ENCODE measurements around the gene JOSD1. TPM values are rescaled to one million over a fixed set of nuclear protein-coding genes. Genes with fewer than 3 reads are reported as not detected.

The JOSD1 gene
- total and polyA plus RNA-seq, 10 of the 15 experiments (the other 5 are each of a cell fraction or from before 2014, with no cell fraction given) = 6.2 to 54.6 (median 40.5) TPM

DNA sequence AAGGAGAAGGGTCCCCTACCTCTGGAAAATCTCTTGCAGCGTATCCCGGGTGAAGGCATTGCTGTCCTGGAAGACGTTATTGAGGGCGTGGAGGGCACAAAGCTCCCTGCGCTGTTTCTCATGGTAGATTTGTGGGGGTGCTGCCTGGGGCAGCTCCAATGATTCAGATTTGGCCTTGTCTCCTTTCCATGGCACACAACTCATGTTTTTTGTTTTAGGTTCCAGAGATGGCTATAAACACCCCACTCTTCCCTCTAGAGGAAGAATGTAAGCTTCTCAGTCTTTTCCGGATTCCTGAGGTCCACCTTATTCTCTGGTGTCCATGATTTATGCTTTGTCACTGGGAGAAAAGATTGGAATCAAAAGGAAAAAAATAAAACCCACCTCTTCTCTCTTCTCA, 959 bp downstream of the JOSD1 start:
- ChIA-PET POLR2A (interaction anchor here (1.0 to 5.9 kb wide), 8 partner anchors 8 to 129 kb away, joined by 3 to 43 read pairs (median 4); partner anchors contain the start of genes DMC1, SUN2 and TOMM22), RAD21 (ENCODE audit: unreplicated experiment) (interaction anchor here (1.4 to 5.3 kb wide), 3 partner anchors 8 to 18 kb away, joined by 3 to 30 read pairs (median 12); partner anchors contain the start of gene TOMM22), CTCF (interaction anchor here (1.1 to 4.4 kb wide), 3 partner anchors 8 to 648 kb away, joined by 3 to 45 read pairs (median 17); partner anchors contain the start of gene TOMM22), SMC1A (ENCODE audit: uncharacterized antibody, unreplicated experiment) (interaction anchor here (1.1 to 7.6 kb wide), 8 partner anchors 8 to 58 kb away, joined by 3 to 54 read pairs (median 6); partner anchors contain the start of genes CBY1, FAM227A, GTPBP1 and TOMM22)
- Histone ChIP-seq H3K27me3 (replicated peaks in 1 of 2; ENCODE audit: control insufficient read depth in 2 of 2, insufficient read depth in 2 of 2, low read length in 1 of 2) (no peaks in the 10 kb centered on the region), H4K20me1 (ENCODE audit: control insufficient read depth, insufficient read depth) (no peaks in the 10 kb centered on the region), H3K4me2 (ENCODE audit: control insufficient read depth, insufficient read depth) (peak overlapping the region; percentile 83), H3K79me2 (ENCODE audit: control insufficient read depth, insufficient read depth, low read length) (peaks cover 55% of the 10 kb centered on the region), H3K4me3 (peak overlapping the region; percentile 86), H3K9ac (ENCODE audit: control insufficient read depth, insufficient read depth, low read length) (peak overlapping the region; percentile 90), H3K4me1 (ENCODE audit: control insufficient read depth, insufficient read depth, low read length) (peaks cover 11% of the 10 kb centered on the region), H3K27ac (ENCODE audit: control insufficient read depth, insufficient read depth) (peak overlapping the region; percentile 89), H2AFZ (ENCODE audit: control insufficient read depth, low read depth, low read length) (no peak overlapping the region), H3K9me3 (replicated peaks; ENCODE audit: control insufficient read depth, insufficient read depth, low read length) (no peaks in the 10 kb centered on the region), H3K36me3 (ENCODE audit: control insufficient read depth in 2 of 2, insufficient read depth in 2 of 2, low read length in 1 of 2) (0 out of 4 replicates have a peak, but pooled peaks cover 0 to 7% of the 10 kb centered on the region in 2 experiments)
- intact Hi-C loops (cut with micrococcal nuclease; ENCODE audit: unreplicated experiment) = loop anchor here (10.0 kb wide), 1 partner anchor 195 kb away; the partner anchor contains the start of gene DDX17
- FAIRE-seq (no peak), DNase-seq (ENCODE audit: low read depth, low spot score) (no peak), ATAC-seq (no peak)
- BruUV-seq (replicated peaks) = TSS peak; percentile 85
- 25% methylated on average over 6 of the region's 6 CpGs for WGBS (ENCODE audit: insufficient coverage, insufficient replicate concordance, low lambda C conversion rate, missing lambda C conversion rate)
- TF ChIP-seq CBX5 (IDR thresholded peaks at IDR 0.05; ENCODE audit: low read depth) (no peak), ASH2L (IDR thresholded peaks at IDR 0.05; ENCODE audit: borderline replicate concordance, low read depth) (no peak), NFIC (IDR thresholded peaks at IDR 0.05; ENCODE audit: low read depth, low read length) (no peak), CBX3 (IDR thresholded peaks at IDR 0.05; ENCODE audit: borderline replicate concordance, low read depth) (no peak), TBL1XR1 (IDR thresholded peaks at IDR 0.05; ENCODE audit: low read depth, low read length) (no peak), CREM (IDR thresholded peaks at IDR 0.05; ENCODE audit: low read depth) (no peak), RAD21 (IDR thresholded peaks at IDR 0.05; ENCODE audit: insufficient read depth, low read depth, low read length) (no peak), TARDBP (IDR thresholded peaks at IDR 0.05; ENCODE audit: borderline replicate concordance) (no peak), TAF1 (IDR thresholded peaks at IDR 0.05; ENCODE audit: borderline replicate concordance, low read depth, low read length) (no peak), PAX8 (IDR thresholded peaks at IDR 0.05) (no peak), PAX5 (IDR thresholded peaks at IDR 0.05; ENCODE audit: borderline replicate concordance, low read depth, low read length) (no peak)
- TF ChIP-seq, protein P1, sequence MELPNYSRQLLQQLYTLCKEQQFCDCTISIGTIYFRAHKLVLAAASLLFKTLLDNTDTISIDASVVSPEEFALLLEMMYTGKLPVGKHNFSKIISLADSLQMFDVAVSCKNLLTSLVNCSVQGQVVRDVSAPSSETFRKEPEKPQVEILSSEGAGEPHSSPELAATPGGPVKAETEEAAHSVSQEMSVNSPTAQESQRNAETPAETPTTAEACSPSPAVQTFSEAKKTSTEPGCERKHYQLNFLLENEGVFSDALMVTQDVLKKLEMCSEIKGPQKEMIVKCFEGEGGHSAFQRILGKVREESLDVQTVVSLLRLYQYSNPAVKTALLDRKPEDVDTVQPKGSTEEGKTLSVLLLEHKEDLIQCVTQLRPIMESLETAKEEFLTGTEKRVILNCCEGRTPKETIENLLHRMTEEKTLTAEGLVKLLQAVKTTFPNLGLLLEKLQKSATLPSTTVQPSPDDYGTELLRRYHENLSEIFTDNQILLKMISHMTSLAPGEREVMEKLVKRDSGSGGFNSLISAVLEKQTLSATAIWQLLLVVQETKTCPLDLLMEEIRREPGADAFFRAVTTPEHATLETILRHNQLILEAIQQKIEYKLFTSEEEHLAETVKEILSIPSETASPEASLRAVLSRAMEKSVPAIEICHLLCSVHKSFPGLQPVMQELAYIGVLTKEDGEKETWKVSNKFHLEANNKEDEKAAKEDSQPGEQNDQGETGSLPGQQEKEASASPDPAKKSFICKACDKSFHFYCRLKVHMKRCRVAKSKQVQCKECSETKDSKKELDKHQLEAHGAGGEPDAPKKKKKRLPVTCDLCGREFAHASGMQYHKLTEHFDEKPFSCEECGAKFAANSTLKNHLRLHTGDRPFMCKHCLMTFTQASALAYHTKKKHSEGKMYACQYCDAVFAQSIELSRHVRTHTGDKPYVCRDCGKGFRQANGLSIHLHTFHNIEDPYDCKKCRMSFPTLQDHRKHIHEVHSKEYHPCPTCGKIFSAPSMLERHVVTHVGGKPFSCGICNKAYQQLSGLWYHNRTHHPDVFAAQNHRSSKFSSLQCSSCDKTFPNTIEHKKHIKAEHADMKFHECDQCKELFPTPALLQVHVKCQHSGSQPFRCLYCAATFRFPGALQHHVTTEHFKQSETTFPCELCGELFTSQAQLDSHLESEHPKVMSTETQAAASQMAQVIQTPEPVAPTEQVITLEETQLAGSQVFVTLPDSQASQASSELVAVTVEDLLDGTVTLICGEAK (IDR thresholded peaks at IDR 0.05; ENCODE audit: borderline replicate concordance) = no peak; the same call in 1 of the 2 replicates
- TF ChIP-seq, protein P2, sequence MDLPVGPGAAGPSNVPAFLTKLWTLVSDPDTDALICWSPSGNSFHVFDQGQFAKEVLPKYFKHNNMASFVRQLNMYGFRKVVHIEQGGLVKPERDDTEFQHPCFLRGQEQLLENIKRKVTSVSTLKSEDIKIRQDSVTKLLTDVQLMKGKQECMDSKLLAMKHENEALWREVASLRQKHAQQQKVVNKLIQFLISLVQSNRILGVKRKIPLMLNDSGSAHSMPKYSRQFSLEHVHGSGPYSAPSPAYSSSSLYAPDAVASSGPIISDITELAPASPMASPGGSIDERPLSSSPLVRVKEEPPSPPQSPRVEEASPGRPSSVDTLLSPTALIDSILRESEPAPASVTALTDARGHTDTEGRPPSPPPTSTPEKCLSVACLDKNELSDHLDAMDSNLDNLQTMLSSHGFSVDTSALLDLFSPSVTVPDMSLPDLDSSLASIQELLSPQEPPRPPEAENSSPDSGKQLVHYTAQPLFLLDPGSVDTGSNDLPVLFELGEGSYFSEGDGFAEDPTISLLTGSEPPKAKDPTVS (IDR thresholded peaks at IDR 0.05; ENCODE audit: low read depth, low read length) = no peak
- TF ChIP-seq, protein P3, sequence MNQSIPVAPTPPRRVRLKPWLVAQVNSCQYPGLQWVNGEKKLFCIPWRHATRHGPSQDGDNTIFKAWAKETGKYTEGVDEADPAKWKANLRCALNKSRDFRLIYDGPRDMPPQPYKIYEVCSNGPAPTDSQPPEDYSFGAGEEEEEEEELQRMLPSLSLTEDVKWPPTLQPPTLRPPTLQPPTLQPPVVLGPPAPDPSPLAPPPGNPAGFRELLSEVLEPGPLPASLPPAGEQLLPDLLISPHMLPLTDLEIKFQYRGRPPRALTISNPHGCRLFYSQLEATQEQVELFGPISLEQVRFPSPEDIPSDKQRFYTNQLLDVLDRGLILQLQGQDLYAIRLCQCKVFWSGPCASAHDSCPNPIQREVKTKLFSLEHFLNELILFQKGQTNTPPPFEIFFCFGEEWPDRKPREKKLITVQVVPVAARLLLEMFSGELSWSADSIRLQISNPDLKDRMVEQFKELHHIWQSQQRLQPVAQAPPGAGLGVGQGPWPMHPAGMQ (IDR thresholded peaks at IDR 0.05; ENCODE audit: borderline replicate concordance) = no peak
- TF ChIP-seq, protein P4, sequence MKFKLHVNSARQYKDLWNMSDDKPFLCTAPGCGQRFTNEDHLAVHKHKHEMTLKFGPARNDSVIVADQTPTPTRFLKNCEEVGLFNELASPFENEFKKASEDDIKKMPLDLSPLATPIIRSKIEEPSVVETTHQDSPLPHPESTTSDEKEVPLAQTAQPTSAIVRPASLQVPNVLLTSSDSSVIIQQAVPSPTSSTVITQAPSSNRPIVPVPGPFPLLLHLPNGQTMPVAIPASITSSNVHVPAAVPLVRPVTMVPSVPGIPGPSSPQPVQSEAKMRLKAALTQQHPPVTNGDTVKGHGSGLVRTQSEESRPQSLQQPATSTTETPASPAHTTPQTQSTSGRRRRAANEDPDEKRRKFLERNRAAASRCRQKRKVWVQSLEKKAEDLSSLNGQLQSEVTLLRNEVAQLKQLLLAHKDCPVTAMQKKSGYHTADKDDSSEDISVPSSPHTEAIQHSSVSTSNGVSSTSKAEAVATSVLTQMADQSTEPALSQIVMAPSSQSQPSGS (IDR thresholded peaks at IDR 0.05; ENCODE audit: low read length) = no peak
- in situ Hi-C loops (cut with MboI) = no loop called here
